Measurements from ENCODE around the gene LRRC73. TPM values are rescaled to one million over a fixed set of nuclear protein-coding genes. Genes with fewer than 3 reads are reported as not detected.

LRRC73 gene
- total and polyA plus RNA-seq, 9 of the 15 experiments (the other 6 are each of a cell fraction or from before 2014, with no cell fraction given): 0.07 to 0.55 (median 0.16) TPM; not detected in 3

DNA sequence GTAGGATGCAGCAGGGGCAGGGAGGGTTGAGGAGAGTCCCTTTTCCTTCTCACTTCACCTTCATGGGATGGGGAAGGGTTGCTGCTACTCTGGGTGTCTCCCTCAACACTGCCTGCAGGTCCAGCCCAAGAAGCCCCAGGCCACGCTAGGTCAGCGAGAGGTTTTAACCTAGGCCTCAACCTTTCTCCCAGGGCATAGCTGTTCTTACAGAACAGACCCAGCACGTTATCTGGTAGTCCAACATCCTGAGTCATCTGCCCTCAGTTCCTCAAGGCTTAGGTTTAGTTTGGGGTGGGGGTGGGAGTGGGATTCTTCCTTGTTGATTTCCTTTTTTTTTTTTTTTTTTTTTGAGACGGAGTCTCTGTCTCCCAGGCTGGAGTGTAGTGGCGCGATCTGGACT, 15.8 kb downstream of the LRRC73 start:
- POLR2A ChIA-PET: interaction anchor here (0.7 to 8.5 kb wide), 9 partner anchors 9 to 312 kb away, joined by 3 to 54 read pairs (median 4); partner anchors contain the start of genes CUL9 and LRRC73
- in situ Hi-C loops (cut with MboI): loop anchor here (5.0 kb wide), 1 partner anchor 232 kb away; no protein-coding TSS in a partner anchor
- peak; percentile 57 for ATAC-seq

More for the DNA sequence above, 15.8 kb downstream of the LRRC73 start:
- no peak overlapping the region for H3K27ac ChIP-seq (ENCODE audit: extremely low read depth, low read depth, low read length)
- H3K4me1 ChIP-seq (replicated peaks in 1 of 2; ENCODE audit: control insufficient read depth in 2 of 2, insufficient read depth in 2 of 2, low read length in 2 of 2): peaks cover 16 to 31% of the 10 kb centered on the region in 2 experiments
- FAIRE-seq: peak; percentile 79
- peak overlapping the region; percentile 35; the same call in 1 of the 2 replicates for H3K4me2 ChIP-seq (ENCODE audit: insufficient read depth, low read length)
- no peaks in the 10 kb centered on the region for H3K9me3 ChIP-seq (replicated peaks; ENCODE audit: control insufficient read depth, insufficient read depth, low read depth, low read length)
- no TSS peak for BruUV-seq (replicated peaks)
- peaks cover 3% of the 10 kb centered on the region for H3K9me1 ChIP-seq (ENCODE audit: control insufficient read depth, insufficient read depth, low read length)
- no peak overlapping the region for H2AFZ ChIP-seq (ENCODE audit: low read depth, low read length)
- 12% methylated on average over 3 of the region's 6 CpGs for WGBS (ENCODE audit: insufficient coverage, low coverage, missing lambda C conversion rate)
- DNase-seq (ENCODE audit: extremely low read depth in 1 of 4, low spot score in 3 of 4): peak; percentile 49 to 63 (median 56)
- CTCF ChIA-PET (ENCODE audit: low intra/inter-chr PET ratio): no interaction called here
- H3K79me2 ChIP-seq (ENCODE audit: control insufficient read depth, insufficient read depth, low read length): 0 out of 3 replicates have a peak, but pooled peaks cover 3% of the 10 kb centered on the region
- intact Hi-C loops (cut with micrococcal nuclease): no loop called here
- no peak overlapping the region for H3K4me3 ChIP-seq
- TF ChIP-seq SPI1 (IDR thresholded peaks at IDR 0.05; ENCODE audit: borderline replicate concordance, low read depth, low read length) (0 out of 2 replicates have a peak, but pooled peaks have one; percentile 13), FOSL1 (tag; conservative IDR thresholded peaks at IDR 0.05) (peak; percentile 53), ZNF316 (IDR thresholded peaks at IDR 0.05) (peak; percentile 29), MAFG (tag; conservative IDR thresholded peaks at IDR 0.05) (0 out of 2 replicates have a peak, but pooled peaks have one; percentile 9), SMARCE1 (IDR thresholded peaks at IDR 0.05) (peak; percentile 52; the same call in 1 of the 2 replicates), NFE2 (IDR thresholded peaks at IDR 0.05; ENCODE audit: low read depth) (peak; percentile 70), JUND (IDR thresholded peaks at IDR 0.05; ENCODE audit: borderline replicate concordance, low read depth, low read length) (peak; percentile 60), JUND (tag; IDR thresholded peaks at IDR 0.05; ENCODE audit: borderline replicate concordance, low read depth, low read length) (no peak; the same call in 2 of the 3 replicates), ZC3H8 (IDR thresholded peaks at IDR 0.05) (no peak), MAFF (IDR thresholded peaks at IDR 0.05; ENCODE audit: low read length) (peak; percentile 23; the same call in 1 of the 2 replicates), CSDE1 (IDR thresholded peaks at IDR 0.05) (no peak), ARID1B (IDR thresholded peaks at IDR 0.05) (peak; percentile 28; the same call in 1 of the 2 replicates), DPF2 (IDR thresholded peaks at IDR 0.05) (peak; percentile 77), CBFA2T3 (IDR thresholded peaks at IDR 0.05) (peak; percentile 28; the same call in 1 of the 2 replicates), SMARCA4 (IDR thresholded peaks at IDR 0.05) (peak; percentile 49; the same call in 1 of the 2 replicates)
- TF ChIP-seq, protein P1, sequence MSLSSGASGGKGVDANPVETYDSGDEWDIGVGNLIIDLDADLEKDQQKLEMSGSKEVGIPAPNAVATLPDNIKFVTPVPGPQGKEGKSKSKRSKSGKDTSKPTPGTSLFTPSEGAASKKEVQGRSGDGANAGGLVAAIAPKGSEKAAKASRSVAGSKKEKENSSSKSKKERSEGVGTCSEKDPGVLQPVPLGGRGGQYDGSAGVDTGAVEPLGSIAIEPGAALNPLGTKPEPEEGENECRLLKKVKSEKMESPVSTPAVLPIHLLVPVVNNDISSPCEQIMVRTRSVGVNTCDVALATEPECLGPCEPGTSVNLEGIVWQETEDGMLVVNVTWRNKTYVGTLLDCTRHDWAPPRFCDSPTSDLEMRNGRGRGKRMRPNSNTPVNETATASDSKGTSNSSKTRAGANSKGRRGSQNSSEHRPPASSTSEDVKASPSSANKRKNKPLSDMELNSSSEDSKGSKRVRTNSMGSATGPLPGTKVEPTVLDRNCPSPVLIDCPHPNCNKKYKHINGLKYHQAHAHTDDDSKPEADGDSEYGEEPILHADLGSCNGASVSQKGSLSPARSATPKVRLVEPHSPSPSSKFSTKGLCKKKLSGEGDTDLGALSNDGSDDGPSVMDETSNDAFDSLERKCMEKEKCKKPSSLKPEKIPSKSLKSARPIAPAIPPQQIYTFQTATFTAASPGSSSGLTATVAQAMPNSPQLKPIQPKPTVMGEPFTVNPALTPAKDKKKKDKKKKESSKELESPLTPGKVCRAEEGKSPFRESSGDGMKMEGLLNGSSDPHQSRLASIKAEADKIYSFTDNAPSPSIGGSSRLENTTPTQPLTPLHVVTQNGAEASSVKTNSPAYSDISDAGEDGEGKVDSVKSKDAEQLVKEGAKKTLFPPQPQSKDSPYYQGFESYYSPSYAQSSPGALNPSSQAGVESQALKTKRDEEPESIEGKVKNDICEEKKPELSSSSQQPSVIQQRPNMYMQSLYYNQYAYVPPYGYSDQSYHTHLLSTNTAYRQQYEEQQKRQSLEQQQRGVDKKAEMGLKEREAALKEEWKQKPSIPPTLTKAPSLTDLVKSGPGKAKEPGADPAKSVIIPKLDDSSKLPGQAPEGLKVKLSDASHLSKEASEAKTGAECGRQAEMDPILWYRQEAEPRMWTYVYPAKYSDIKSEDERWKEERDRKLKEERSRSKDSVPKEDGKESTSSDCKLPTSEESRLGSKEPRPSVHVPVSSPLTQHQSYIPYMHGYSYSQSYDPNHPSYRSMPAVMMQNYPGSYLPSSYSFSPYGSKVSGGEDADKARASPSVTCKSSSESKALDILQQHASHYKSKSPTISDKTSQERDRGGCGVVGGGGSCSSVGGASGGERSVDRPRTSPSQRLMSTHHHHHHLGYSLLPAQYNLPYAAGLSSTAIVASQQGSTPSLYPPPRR (CRISPR knock-in tag; IDR thresholded peaks at IDR 0.05; ENCODE audit: borderline replicate concordance): no peak
- peak overlapping the region in 1 of 2 experiments; percentile 61; a peak in 1 of 4 replicates for H3K9ac ChIP-seq (ENCODE audit: insufficient read depth in 1 of 2, low read depth in 2 of 2, low read length in 2 of 2)
- peaks cover 24% of the 10 kb centered on the region for H4K20me1 ChIP-seq (replicated peaks; ENCODE audit: control insufficient read depth, insufficient read depth, low read length)
- H3K27me3 ChIP-seq (ENCODE audit: control insufficient read depth in 2 of 2, insufficient read depth in 2 of 2, low read length in 2 of 2): no peaks in the 10 kb centered on the region
- peaks cover 19% of the 10 kb centered on the region; the same call in 2 of the 3 replicates for H3K36me3 ChIP-seq (ENCODE audit: control insufficient read depth, insufficient read depth, low read length)

Measured in K562 (cell line).